Urothelium cell line (cell line): ENCODE measurements around the gene SCO2.

Experiments used
- DNase-seq: peaks from one replicate; pipeline ENCODE4 v3.0.0; 2011; ENCODE audit warnings: low spot score, mixed read lengths
- FAIRE-seq: peaks from 2 replicates; lab custom pipeline; 2011; peaks lifted over from hg19 to GRCh38; lab: Jason Lieb, UNC

SCO2 gene

DNA sequence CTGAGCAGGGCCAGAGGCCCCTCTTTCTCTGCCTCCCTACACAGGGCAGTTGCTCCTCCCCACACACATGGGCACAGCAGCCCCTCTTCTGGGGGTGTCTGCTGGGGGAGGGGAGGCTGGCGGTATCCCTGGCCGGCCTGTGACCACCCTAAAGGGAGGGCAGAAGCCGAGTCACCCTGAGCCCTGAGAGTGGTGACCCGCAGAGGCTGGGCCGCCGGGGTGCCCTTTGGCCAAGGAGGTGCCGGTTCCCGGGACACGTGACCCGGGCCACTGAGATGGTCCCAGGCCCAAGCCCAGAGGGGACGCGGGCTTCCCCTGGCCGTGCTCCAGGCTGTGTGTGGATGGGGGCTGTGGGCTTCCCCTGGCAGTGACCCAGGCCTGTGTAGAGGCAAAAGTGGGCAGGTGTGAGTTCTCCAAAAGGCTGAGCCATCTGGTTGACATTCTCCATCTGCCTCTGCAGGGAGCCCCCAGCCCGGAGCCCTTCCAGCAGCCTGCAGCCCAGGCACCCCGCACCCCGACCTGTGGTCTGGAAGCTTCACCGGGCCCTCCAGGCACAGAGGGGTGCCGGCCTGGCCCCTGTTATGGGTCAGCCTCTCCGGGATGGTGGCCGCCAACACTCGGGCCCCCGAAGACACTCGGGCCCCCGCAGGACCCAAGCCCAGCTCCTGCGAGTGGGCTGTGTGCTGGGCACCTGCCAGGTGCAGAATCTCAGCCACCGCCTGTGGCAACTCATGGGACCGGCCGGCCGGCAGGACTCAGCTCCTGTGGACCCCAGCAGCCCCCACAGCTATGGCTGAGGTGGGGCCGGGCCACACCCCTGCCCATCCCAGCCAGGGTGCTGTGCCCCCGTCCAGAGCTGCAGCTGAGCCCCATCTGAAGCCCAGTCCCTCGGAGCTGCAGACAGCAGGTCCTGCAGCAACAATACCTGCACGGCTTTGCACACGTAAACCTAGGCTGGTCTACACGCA is 43.0 kb downstream of the SCO2 start:
- DNase-seq, result no peak
- FAIRE-seq, result peak; percentile 27

DNA sequence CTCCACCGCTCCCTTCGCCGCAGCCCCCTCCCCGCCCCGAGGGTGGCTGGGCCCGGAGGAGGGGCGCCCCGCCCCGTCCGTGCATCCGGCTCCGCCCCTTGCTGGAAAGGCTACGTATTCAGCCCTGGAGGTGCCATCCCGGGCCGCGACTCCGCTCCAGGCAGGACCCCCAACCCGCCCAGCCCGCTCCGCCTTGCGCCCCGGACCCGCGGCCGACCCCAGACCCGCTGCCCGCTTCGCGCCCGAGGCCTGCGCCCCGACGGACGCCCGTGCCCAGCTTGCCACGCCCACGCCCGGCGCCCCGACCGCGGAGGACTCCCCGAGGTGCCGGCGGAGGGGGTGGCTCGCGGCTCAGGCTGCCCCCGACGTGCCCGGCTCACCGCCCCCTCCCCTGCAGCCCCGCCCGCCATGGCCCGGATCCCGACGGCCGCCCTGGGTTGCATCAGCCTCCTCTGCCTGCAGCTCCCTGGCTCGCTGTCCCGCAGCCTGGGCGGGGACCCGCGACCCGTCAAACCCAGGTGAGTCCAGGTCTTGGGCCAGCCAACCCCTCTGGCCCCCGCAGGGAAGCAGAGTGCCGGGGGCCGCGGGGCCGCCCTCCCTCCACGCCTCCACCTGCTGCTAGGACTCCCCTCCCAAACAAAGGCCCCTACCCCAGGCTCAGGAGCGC is 43.8 kb downstream of the SCO2 start, which contains the start of gene ADM2:
TSS of gene ADM2 (plus strand) at position 104 of the 667 bp plus-strand sequence. CDS start at position 409, 305 bp downstream.
- FAIRE-seq, result no peak
- peak; percentile 87 for DNase-seq

DNA sequence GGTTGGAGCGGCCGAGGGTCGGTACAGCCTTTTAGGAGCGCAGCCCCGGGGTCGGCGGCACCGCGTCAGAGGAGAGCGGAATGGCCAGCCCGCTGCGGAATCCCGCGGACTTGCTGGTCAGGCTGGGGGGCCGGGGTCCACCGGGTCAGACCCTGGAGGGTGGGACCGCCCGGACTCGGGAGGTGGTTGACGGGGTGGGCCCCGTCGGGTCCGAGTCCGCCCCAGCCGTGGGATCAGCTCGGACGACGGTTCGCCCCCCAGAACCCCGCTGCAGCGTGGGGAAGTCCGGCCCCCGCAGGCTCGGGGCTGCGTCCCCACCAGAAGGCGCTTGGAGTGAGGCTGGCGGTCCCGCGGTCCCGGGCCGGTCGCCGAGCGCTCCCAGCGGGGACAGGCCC is 44.4 kb downstream of the SCO2 start:
- FAIRE-seq (no peak), DNase-seq (no peak)

GRCh38 chr22:50479721-50480120 is 45.7 kb downstream of the SCO2 start:
- FAIRE-seq, result no peak

GRCh38 chr22:50477923-50478322 is 47.5 kb downstream of the SCO2 start:
- no peak for FAIRE-seq
- DNase-seq, result no peak

More at GRCh38 chr22:50479721-50480120, 45.7 kb downstream of the SCO2 start:
- DNase-seq, result no peak

- FAIRE-seq, result no peak
- no peak for DNase-seq
Measured at GRCh38 chr22:50476868-50477267, 48.5 kb downstream of the SCO2 start.

DNA sequence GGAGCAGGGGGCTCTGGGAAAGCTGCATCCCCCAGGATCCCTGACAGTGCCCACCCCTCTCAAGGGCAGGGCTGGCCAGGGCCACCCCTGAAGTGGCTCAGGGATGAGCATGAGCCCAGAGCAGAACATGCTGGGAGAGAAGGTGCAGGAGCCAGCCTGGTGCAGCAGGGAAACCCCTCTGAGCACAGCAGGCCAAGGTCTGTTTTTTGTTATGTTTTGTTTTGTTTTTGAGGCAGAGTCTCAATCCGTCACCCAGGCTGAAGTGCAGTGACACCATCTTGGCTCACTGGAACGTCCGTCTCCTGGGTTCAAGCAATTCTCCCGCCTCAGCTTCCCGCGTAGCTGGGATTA is 49.8 kb downstream of the SCO2 start:
- FAIRE-seq (peak; percentile 68), DNase-seq (no peak)

- peak; percentile 100 for DNase-seq
Measured at GRCh38 chr22:50474710-50475651, 50.4 kb downstream of the SCO2 start, which contains the start of gene SBF1. Gene SBF1, minus strand, starts transcription at chr22:50475035. Its CDS starts 195 bp downstream, at chr22:50474840.

DNA sequence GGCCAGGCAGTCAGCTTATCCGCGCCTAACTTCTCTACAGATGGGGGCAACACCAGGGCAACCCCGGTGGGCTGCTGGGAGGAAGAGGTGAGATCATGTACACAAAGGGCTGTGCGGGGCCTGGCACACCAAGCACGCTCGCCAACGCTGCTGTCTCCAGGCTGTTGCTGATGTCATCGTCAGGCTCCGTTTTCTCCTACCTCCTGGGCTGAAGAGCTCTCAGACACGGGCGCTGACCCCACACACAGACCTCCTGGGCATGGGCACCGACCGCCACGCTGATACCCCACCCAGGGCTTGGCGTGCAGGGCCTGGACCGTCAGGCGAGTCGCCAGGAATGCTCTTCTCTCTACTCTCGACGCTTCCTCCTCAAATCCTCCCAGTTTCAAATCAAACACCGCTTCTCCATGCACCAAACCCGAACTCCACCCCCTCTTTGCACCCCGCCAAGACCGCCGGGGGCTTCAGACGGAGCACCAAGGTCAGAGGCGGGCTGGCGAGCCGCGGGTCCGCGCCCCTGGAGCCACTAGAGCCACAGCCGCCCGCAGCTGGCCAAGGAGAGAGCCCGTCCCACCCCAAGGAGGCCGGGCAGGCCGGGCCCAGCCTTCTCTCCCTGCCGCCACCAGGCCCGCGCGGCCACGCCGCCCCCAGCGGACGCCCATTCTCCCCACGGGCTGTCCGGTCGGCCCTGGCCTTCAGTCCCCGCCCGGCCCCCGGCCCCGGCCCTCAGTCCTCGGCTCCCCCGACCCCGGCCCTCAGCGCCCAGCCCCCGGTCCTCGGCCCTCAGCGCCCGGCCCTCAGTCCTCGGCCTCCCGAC is 51.3 kb downstream of the SCO2 start:
- FAIRE-seq, result no peak

More at GRCh38 chr22:50474710-50475651, 50.4 kb downstream of the SCO2 start, which contains the start of gene SBF1:
- FAIRE-seq, result peak; percentile 97

More for the DNA sequence above, 51.3 kb downstream of the SCO2 start:
- DNase-seq, result no peak
